ENCODE results near the gene PLCB4.

GRCh38 chr20:9294041-9294440 is 225.2 kb downstream of the PLCB4 start:
- no peak for TF ChIP-seq CTCF (IDR thresholded peaks at IDR 0.05)
- TF ChIP-seq POLR2A (IDR thresholded peaks at IDR 0.05): no peak

All from adrenal gland (tissue), 5 donors.